Measurements from ENCODE around the gene SMYD3.

Gene SMYD3

GRCh38 chr1:246324711-246325110 is 182.4 kb downstream of the SMYD3 start:
- TF ChIP-seq, protein P1, sequence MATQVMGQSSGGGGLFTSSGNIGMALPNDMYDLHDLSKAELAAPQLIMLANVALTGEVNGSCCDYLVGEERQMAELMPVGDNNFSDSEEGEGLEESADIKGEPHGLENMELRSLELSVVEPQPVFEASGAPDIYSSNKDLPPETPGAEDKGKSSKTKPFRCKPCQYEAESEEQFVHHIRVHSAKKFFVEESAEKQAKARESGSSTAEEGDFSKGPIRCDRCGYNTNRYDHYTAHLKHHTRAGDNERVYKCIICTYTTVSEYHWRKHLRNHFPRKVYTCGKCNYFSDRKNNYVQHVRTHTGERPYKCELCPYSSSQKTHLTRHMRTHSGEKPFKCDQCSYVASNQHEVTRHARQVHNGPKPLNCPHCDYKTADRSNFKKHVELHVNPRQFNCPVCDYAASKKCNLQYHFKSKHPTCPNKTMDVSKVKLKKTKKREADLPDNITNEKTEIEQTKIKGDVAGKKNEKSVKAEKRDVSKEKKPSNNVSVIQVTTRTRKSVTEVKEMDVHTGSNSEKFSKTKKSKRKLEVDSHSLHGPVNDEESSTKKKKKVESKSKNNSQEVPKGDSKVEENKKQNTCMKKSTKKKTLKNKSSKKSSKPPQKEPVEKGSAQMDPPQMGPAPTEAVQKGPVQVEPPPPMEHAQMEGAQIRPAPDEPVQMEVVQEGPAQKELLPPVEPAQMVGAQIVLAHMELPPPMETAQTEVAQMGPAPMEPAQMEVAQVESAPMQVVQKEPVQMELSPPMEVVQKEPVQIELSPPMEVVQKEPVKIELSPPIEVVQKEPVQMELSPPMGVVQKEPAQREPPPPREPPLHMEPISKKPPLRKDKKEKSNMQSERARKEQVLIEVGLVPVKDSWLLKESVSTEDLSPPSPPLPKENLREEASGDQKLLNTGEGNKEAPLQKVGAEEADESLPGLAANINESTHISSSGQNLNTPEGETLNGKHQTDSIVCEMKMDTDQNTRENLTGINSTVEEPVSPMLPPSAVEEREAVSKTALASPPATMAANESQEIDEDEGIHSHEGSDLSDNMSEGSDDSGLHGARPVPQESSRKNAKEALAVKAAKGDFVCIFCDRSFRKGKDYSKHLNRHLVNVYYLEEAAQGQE (IDR thresholded peaks at IDR 0.05; ENCODE audit: insufficient read depth in 1 of 2, low read depth in 2 of 2, low read length in 2 of 2), result no peak
- no peak for TF ChIP-seq POLR2AphosphoS5 (IDR thresholded peaks at IDR 0.05; ENCODE audit: low read depth, low read length)

DNA sequence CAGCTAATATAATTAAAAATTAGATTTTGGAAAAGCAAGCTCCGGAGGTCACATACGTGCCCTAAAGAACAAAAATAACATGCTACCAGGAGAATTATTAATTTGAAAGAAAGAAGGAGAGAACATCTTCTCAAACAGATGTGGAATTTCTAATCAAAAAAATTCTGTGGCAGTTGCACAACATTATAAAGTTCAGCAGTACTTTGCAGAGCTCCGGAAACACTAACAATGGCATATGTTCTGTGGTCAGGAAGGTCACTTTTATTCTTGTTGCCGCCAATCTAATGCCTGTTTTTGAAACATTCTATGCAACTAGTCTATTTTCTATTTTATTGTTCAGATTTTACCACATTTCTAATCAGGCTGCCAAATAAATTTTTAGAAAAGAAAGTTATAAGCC is 186.8 kb downstream of the SMYD3 start:
- TF ChIP-seq, protein P1 (IDR thresholded peaks at IDR 0.05; ENCODE audit: insufficient read depth in 1 of 2, low read depth in 2 of 2, low read length in 2 of 2), result no peak
- no peak for TF ChIP-seq TAF1 (IDR thresholded peaks at IDR 0.05; ENCODE audit: borderline replicate concordance, insufficient read depth, low read length)
- TF ChIP-seq SIN3A (IDR thresholded peaks at IDR 0.05; ENCODE audit: borderline replicate concordance, insufficient read depth, low read length), result no peak
- no peak for TF ChIP-seq FOXP2 (optimal IDR thresholded peaks at IDR 0.05; ENCODE audit: borderline replicate concordance, extremely low read depth, extremely low read length, insufficient read depth)
- no peak for TF ChIP-seq POLR2AphosphoS5 (IDR thresholded peaks at IDR 0.05; ENCODE audit: low read depth, low read length)

GRCh38 chr1:246319083-246319714 is 187.9 kb downstream of the SMYD3 start:
- no peak for TF ChIP-seq SIN3A (IDR thresholded peaks at IDR 0.05; ENCODE audit: borderline replicate concordance, insufficient read depth, low read length)
- no peak for TF ChIP-seq POLR2AphosphoS5 (IDR thresholded peaks at IDR 0.05; ENCODE audit: low read depth, low read length)
- no peak for TF ChIP-seq FOXP2 (optimal IDR thresholded peaks at IDR 0.05; ENCODE audit: borderline replicate concordance, extremely low read depth, extremely low read length, insufficient read depth)
- TF ChIP-seq TAF1 (IDR thresholded peaks at IDR 0.05; ENCODE audit: borderline replicate concordance, insufficient read depth, low read length), result no peak

- TF ChIP-seq POLR2AphosphoS5 (IDR thresholded peaks at IDR 0.05; ENCODE audit: low read depth, low read length) (no peak), SIN3A (IDR thresholded peaks at IDR 0.05; ENCODE audit: borderline replicate concordance, insufficient read depth, low read length) (no peak), TAF1 (IDR thresholded peaks at IDR 0.05; ENCODE audit: borderline replicate concordance, insufficient read depth, low read length) (no peak), FOXP2 (optimal IDR thresholded peaks at IDR 0.05; ENCODE audit: borderline replicate concordance, extremely low read depth, extremely low read length, insufficient read depth) (no peak)
- TF ChIP-seq, protein P1 (IDR thresholded peaks at IDR 0.05; ENCODE audit: insufficient read depth in 1 of 2, low read depth in 2 of 2, low read length in 2 of 2), result no peak
These were observed 188.5 kb downstream of the SMYD3 start for GRCh38 chr1:246318622-246319021.

- TF ChIP-seq SIN3A (IDR thresholded peaks at IDR 0.05; ENCODE audit: borderline replicate concordance, insufficient read depth, low read length) (no peak), POLR2AphosphoS5 (IDR thresholded peaks at IDR 0.05; ENCODE audit: low read depth, low read length) (no peak), TAF1 (IDR thresholded peaks at IDR 0.05; ENCODE audit: borderline replicate concordance, insufficient read depth, low read length) (no peak), FOXP2 (optimal IDR thresholded peaks at IDR 0.05; ENCODE audit: borderline replicate concordance, extremely low read depth, extremely low read length, insufficient read depth) (no peak)
- TF ChIP-seq, protein P1 (IDR thresholded peaks at IDR 0.05; ENCODE audit: insufficient read depth in 1 of 2, low read depth in 2 of 2, low read length in 2 of 2), result no peak
These were observed 189.1 kb downstream of the SMYD3 start for GRCh38 chr1:246318036-246318359.
